ENCODE data around the gene TVP23C. TPM values are rescaled to one million over a fixed set of nuclear protein-coding genes. Genes with fewer than 3 reads are reported as not detected.
"Not testable (repeated sequence)": the region's sequence is repeated elsewhere in the genome, so short reads cannot be mapped to it uniquely, and the experiment has no call there.

TVP23C gene
- polyA plus RNA-seq, 4 donors = 1.9 to 12.8 (median 3.3) TPM

DNA sequence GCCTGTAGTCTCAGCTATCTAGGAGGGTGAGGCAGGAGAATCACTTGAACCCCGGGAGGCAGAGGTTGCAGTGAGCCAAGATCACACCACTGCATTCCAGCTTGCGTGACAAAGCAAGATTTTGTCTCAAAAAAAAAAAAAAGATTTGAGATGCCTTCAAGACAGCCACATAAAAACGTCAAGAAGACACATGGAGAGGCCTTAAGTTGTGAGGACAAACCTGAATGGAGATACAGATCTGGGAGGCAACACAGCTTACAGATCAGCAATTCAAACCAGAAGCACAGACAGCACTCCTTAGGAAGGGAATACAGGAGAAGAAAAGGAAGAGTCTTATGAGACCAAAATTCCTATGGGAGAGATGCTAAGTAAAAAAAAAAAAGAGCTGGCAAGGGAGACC is 13.7 kb downstream of the TVP23C start:
- 71 to 81% (median 80%) methylated on average over 3 of the region's 3 CpGs for WGBS, 3 donors
- H3K36me3 ChIP-seq (ENCODE audit: control insufficient read depth in 3 of 3, insufficient read depth in 2 of 3, low read depth in 1 of 3, low read length in 3 of 3); DNase-seq; H3K27ac ChIP-seq (ENCODE audit: low read depth in 1 of 3, low read length in 2 of 3); FAIRE-seq; H3K27me3 ChIP-seq (ENCODE audit: control insufficient read depth in 3 of 3, insufficient read depth in 3 of 3, low read length in 3 of 3); H3K4me3 ChIP-seq (ENCODE audit: low read depth in 1 of 3, low read length in 3 of 3); H3K9me3 ChIP-seq (ENCODE audit: control insufficient read depth in 2 of 2, insufficient read depth in 1 of 2, low read depth in 1 of 2, low read length in 1 of 2); H3K4me1 ChIP-seq (ENCODE audit: control insufficient read depth in 3 of 3, insufficient read depth in 2 of 3, low read depth in 1 of 3, low read length in 2 of 3): not testable (repeated sequence)

DNA sequence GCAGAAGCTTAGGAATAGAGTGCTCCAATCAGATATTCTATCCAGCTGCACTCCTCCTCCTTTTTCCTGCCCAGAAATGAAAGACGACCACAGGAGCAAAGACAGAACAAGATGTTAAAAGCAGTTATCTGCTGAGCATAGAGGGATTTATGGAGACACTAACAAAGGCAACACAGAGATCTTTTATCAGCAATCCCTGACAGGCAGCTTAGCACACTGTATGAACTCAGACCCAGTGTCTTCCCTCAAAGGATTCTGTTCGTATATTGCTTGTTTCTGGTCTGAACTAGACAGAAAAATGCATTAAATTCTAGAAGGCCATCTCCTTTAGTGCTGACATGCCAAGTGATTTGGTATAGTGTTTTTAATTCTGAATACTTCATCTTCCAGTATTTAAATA is 16.7 kb downstream of the TVP23C start:
- WGBS, 3 donors = 78 to 88% (median 81%) methylated on average over 1 of the region's 2 CpGs
- not testable (repeated sequence) for H3K27ac ChIP-seq (ENCODE audit: low read depth in 1 of 3, low read length in 2 of 3); H3K36me3 ChIP-seq (ENCODE audit: control insufficient read depth in 3 of 3, insufficient read depth in 2 of 3, low read depth in 1 of 3, low read length in 3 of 3); FAIRE-seq; H3K9me3 ChIP-seq (ENCODE audit: control insufficient read depth in 2 of 2, insufficient read depth in 1 of 2, low read depth in 1 of 2, low read length in 1 of 2); DNase-seq; H3K4me3 ChIP-seq (ENCODE audit: low read depth in 1 of 3, low read length in 3 of 3); H3K27me3 ChIP-seq (ENCODE audit: control insufficient read depth in 3 of 3, insufficient read depth in 3 of 3, low read length in 3 of 3); H3K4me1 ChIP-seq (ENCODE audit: control insufficient read depth in 3 of 3, insufficient read depth in 2 of 3, low read depth in 1 of 3, low read length in 2 of 3)

DNA sequence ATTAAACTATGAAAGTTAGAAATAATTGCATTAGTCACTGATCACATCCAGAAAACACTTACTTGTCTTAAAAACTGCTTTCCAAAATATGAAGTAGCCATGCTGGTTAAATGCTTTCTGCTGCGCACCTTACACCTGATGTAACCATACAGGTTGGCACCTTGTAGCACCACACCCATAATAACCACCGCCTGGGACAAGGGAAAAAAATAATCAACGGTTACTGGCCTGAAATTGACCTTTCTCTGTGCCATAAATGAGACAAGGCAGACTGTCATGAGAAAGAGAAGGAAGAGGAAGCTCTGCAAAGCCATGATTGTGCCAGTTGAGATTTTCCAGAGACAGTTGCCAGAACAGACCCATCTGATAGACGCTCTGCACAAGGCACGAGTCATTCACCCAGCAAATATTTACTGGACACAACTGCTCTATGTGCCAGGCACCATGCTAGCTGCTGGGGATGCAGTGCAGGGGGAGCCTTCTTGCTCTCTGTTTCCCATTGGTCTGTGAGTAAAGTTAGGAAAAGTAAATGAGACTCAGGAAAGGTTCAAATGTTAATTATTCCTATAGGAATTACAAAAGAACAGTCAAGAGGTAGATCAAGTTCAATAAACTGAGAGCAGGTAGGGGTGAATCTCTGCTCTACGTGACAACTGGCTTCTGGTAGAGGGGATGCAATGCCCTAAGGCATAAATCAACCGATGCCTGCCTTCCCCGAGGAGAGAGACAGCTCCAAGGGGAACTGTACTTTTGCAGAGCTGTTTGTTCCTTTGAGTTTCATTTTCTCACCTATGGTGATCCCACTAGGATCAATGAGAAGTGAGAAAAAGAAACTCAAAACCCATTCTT is 22.7 kb downstream of the TVP23C start:
- FAIRE-seq = peak; percentile 91

DNA sequence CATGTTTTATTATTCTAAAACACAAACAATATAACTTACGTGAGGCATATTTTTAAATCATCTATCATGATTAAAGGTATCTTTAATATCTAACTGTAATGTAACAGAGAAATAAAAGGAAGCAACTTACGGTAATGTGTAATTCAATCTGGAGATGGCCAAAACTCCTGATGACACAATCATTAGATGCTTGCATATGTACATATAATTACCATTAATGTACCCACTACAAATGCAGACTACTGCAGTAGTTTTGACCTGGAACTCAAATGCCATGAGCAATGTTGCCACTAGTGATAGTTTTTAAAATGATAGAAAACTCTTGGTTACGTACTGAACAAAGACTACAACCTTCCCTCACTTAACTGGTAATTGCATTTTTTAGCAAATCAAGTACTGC is 30.2 kb downstream of the TVP23C start:
- WGBS, 3 donors = 89 to 99% (median 94%) methylated on average over 3 of the region's 3 CpGs
- not testable (repeated sequence) for FAIRE-seq, DNase-seq

More for the DNA sequence above, 22.7 kb downstream of the TVP23C start:
- not testable (repeated sequence) for H3K4me1 ChIP-seq (ENCODE audit: control insufficient read depth in 3 of 3, insufficient read depth in 2 of 3, low read depth in 1 of 3, low read length in 2 of 3); H3K4me3 ChIP-seq (ENCODE audit: low read depth in 1 of 3, low read length in 3 of 3); H3K27me3 ChIP-seq (ENCODE audit: control insufficient read depth in 3 of 3, insufficient read depth in 3 of 3, low read length in 3 of 3); H3K9me3 ChIP-seq (ENCODE audit: control insufficient read depth in 2 of 2, insufficient read depth in 1 of 2, low read depth in 1 of 2, low read length in 1 of 2); H3K36me3 ChIP-seq (ENCODE audit: control insufficient read depth in 3 of 3, insufficient read depth in 2 of 3, low read depth in 1 of 3, low read length in 3 of 3)
- 38 to 57% (median 45%) methylated on average over 7 to 8 of the region's 8 CpGs for WGBS, 3 donors
- peak; percentile 70 to 89 for DNase-seq
- peak overlapping the region in 2 of 3 donors; percentile 53 to 70 for H3K27ac ChIP-seq (ENCODE audit: low read depth in 1 of 3, low read length in 2 of 3)

DNA sequence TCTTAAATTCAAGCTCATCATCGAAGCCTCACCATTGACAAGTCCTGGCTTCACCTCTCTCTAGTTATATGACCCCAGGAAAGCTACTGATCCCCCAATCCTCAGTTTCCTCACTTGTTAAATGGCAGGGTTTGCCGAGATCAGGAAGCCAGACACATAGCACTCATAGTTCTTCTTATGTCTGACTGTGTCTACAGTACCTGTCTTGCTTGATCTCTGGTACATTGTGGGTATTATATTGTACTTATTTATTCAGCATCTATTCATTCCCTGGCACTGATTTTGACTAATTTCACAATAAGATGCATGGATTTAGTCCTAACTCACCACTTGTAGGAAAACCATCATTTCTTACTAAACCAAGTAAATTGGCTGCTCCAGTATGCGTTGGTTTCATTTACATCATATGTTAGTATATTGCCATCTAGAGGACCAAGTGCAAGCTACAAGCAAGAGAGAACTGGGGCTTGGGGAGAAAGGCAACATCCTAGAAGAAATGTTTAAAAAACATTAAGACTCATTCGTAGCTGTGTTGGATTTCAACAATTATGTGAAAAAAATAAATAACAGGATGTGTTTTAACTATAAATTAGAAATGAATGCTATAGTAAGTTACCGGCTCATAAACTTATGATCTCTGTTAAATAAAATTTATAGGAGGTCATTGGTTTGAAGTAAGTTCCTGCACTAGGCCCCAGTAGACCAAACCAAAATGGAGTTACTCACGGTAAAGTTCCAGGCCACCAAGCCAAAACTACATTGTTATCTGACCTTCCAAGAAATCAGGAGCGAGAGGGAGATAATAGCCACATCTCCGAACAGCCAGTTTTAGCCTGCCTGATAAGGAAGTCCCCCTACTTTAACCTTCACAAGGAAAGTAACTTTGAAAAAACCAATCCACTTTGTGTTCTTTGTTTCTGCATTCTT is 36.7 kb downstream of the TVP23C start:
- H3K27ac ChIP-seq (ENCODE audit: low read depth in 1 of 3, low read length in 2 of 3); H3K4me3 ChIP-seq (ENCODE audit: low read depth in 1 of 3, low read length in 3 of 3); H3K4me1 ChIP-seq (ENCODE audit: control insufficient read depth in 3 of 3, insufficient read depth in 2 of 3, low read depth in 1 of 3, low read length in 2 of 3); H3K36me3 ChIP-seq (ENCODE audit: control insufficient read depth in 3 of 3, insufficient read depth in 2 of 3, low read depth in 1 of 3, low read length in 3 of 3); H3K9me3 ChIP-seq (ENCODE audit: control insufficient read depth in 2 of 2, insufficient read depth in 1 of 2, low read depth in 1 of 2, low read length in 1 of 2); H3K27me3 ChIP-seq (ENCODE audit: control insufficient read depth in 3 of 3, insufficient read depth in 3 of 3, low read length in 3 of 3): not testable (repeated sequence)
- FAIRE-seq (peak; percentile 26), DNase-seq (peak; percentile 45 to 61)
- 54 to 55% (median 54%) methylated on average over 8 of the region's 8 CpGs for WGBS, 3 donors

More for the DNA sequence above, 30.2 kb downstream of the TVP23C start:
- not testable (repeated sequence) for H3K36me3 ChIP-seq (ENCODE audit: control insufficient read depth in 3 of 3, insufficient read depth in 2 of 3, low read depth in 1 of 3, low read length in 3 of 3); H3K27me3 ChIP-seq (ENCODE audit: control insufficient read depth in 3 of 3, insufficient read depth in 3 of 3, low read length in 3 of 3); H3K4me3 ChIP-seq (ENCODE audit: low read depth in 1 of 3, low read length in 3 of 3); H3K27ac ChIP-seq (ENCODE audit: low read depth in 1 of 3, low read length in 2 of 3); H3K4me1 ChIP-seq (ENCODE audit: control insufficient read depth in 3 of 3, insufficient read depth in 2 of 3, low read depth in 1 of 3, low read length in 2 of 3); H3K9me3 ChIP-seq (ENCODE audit: control insufficient read depth in 2 of 2, insufficient read depth in 1 of 2, low read depth in 1 of 2, low read length in 1 of 2)

DNA sequence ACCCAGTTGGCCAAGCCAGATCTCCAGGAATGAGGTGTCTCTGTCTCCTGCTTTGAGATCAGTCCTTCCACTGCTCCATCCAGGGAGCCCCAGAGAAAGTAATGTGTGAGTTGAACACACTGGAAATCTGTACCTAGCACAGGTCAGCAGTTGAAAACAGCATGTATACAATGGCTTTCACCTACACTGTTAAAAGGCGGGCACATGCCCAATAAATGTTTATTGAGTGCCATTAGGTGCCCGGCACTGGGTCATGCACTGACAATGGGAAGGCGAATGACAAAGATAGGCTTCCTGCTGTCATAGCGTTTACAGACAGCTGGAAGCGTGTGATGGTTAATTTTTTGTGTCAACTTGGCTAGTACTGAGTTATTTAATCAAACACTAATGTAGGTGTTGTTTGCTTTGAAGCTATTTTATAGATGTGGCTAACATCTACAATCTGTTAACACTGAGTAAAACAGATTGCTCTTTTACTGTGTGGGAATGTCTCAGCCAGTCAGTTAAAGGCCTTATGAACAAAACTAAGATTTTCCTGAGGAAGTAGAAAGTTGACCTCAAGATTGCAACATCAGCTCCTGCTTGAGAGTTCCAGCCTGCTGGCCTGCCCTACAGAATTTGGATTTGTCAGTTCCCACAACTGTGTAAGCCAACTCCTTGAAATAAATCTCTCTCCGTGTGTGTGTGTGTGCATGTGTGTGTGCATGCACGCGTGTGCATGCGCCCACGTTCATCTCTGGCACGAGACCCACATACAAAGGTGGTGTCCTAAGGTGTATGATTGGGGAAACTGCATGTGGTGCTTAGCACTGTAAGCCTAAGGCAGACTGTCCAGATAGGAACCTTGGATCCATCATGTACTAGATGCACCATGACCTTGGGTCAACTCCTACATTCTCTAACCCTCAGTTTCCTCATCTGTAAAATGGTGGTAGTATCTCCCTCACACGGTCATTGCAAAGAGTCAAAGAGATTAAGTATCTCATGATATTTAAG is 38.0 kb downstream of the TVP23C start:
- not testable (repeated sequence) for H3K27ac ChIP-seq (ENCODE audit: low read depth in 1 of 3, low read length in 2 of 3); FAIRE-seq; H3K4me3 ChIP-seq (ENCODE audit: low read depth in 1 of 3, low read length in 3 of 3); H3K4me1 ChIP-seq (ENCODE audit: control insufficient read depth in 3 of 3, insufficient read depth in 2 of 3, low read depth in 1 of 3, low read length in 2 of 3); H3K9me3 ChIP-seq (ENCODE audit: control insufficient read depth in 2 of 2, insufficient read depth in 1 of 2, low read depth in 1 of 2, low read length in 1 of 2); DNase-seq; H3K36me3 ChIP-seq (ENCODE audit: control insufficient read depth in 3 of 3, insufficient read depth in 2 of 3, low read depth in 1 of 3, low read length in 3 of 3); H3K27me3 ChIP-seq (ENCODE audit: control insufficient read depth in 3 of 3, insufficient read depth in 3 of 3, low read length in 3 of 3)
- WGBS, 3 donors = 74 to 89% (median 74%) methylated on average over 10 to 11 of the region's 12 CpGs

DNA sequence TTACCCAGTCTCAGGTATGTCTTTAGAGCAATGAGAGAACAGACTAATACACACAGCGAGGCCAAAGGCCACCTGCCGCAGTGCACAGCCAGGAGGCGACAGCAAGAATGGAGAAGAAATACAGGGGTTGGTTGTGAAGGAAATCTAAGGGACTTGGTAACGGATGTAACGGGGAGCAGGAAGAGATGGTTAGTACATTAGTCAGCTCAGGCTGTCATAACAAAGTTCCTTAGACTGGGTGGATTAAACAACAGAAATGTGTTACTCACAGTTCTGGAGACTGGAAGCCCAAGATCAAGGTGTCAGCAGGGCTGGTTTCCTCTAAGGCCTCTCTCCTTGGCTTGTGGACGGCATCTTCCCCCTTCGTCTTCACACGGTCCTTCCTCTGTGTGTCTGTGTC is 47.1 kb downstream of the TVP23C start:
- FAIRE-seq = no peak
- 97 to 98% (median 97%) methylated on average over 8 of the region's 8 CpGs for WGBS, 3 donors
- Histone ChIP-seq H3K36me3 (ENCODE audit: control insufficient read depth in 3 of 3, insufficient read depth in 2 of 3, low read depth in 1 of 3, low read length in 3 of 3) (peaks cover 0 to 18% (median 0%) of the 10 kb centered on the region in 3 donors), H3K4me3 (ENCODE audit: low read depth in 1 of 3, low read length in 3 of 3) (no peak overlapping the region), H3K27ac (ENCODE audit: low read depth in 1 of 3, low read length in 2 of 3) (no peak overlapping the region), H3K4me1 (ENCODE audit: control insufficient read depth in 3 of 3, insufficient read depth in 2 of 3, low read depth in 1 of 3, low read length in 2 of 3) (peaks cover 0 to 5% (median 0%) of the 10 kb centered on the region in 3 donors), H3K27me3 (ENCODE audit: control insufficient read depth in 3 of 3, insufficient read depth in 3 of 3, low read length in 3 of 3) (no peaks in the 10 kb centered on the region), H3K9me3 (ENCODE audit: control insufficient read depth in 2 of 2, insufficient read depth in 1 of 2, low read depth in 1 of 2, low read length in 1 of 2) (no peaks in the 10 kb centered on the region)
- no peak for DNase-seq

Data from small intestine (tissue), 7 donors.